ENCODE data around the gene CACNA1I.

GRCh38 chr22:39630721-39631120 lies 60.2 kb downstream of the CACNA1I start:
- TF ChIP-seq POLR2A (IDR thresholded peaks at IDR 0.05; ENCODE audit: borderline replicate concordance, extremely low read depth, insufficient read depth, insufficient read length) (no peak), CTCF (IDR thresholded peaks at IDR 0.05 in 2 of 3, conservative IDR thresholded peaks at IDR 0.05 in 1 of 3; ENCODE audit: borderline replicate concordance in 1 of 3, insufficient read depth in 1 of 3, low read depth in 2 of 3, low read length in 2 of 3) (no peak), ZNF274 (IDR thresholded peaks at IDR 0.05; ENCODE audit: low read depth, low read length) (no peak), POLR2AphosphoS5 (IDR thresholded peaks at IDR 0.05; ENCODE audit: low read depth, low read length) (no peak), EZH2 (IDR thresholded peaks at IDR 0.05) (no peak)
